Spleen (tissue), 11 donors: ENCODE measurements around the gene KLF6. TPM values are rescaled to one million over a fixed set of nuclear protein-coding genes. Genes with fewer than 3 reads are reported as not detected.
A peak's percentile ranks its signal among the peaks of the same experiment; 100 is the strongest.

Experiments used
- DNase-seq: peaks from one replicate; pipeline ENCODE4 v3.0.0-alpha.2; 2020
- H3K27ac ChIP-seq, 8 donors: fragments of 200-600 bp; sonication (generic) in 7 of 8; 1 replicate in 4 of 8; 2 replicates in 4 of 8; pipeline versions ENCODE4 v1.5.0 to v1.8.0; 2016 to 2021; ENCODE audit warnings: inconsistent platforms in 4 of 8, mild to moderate bottlenecking in 4 of 8, moderate library complexity in 1 of 8
- H3K27me3 ChIP-seq, 7 donors: fragments of 200-600 bp; sonication (generic) in 6 of 7; replicated peaks in 1 of 7; 1 replicate in 4 of 7; 2 replicates in 3 of 7; pipeline versions ENCODE4 v1.5.0 to v1.8.0; 2016 to 2021; ENCODE audit warnings: inconsistent platforms in 3 of 7, mild to moderate bottlenecking in 1 of 7
- H3K36me3 ChIP-seq, 6 donors: fragments of 200-600 bp; sonication (generic) in 5 of 6; 1 replicate in 4 of 6; 2 replicates in 2 of 6; pipeline versions ENCODE4 v1.5.0 to v1.8.0; 2016 to 2021; ENCODE audit warnings: inconsistent platforms in 2 of 6
- H3K4me1 ChIP-seq, 6 donors: fragments of 200-600 bp; sonication (generic) in 5 of 6; 1 replicate in 3 of 6; 2 replicates in 3 of 6; pipeline versions ENCODE4 v1.5.0 to v1.8.0; 2016 to 2021; ENCODE audit warnings: inconsistent platforms in 3 of 6
- H3K4me3 ChIP-seq, 8 donors: fragments of 200-600 bp; sonication (generic) in 7 of 8; 1 replicate in 4 of 8; 2 replicates in 4 of 8; pipeline versions ENCODE4 v1.5.0 to v1.8.0; 2016 to 2021; ENCODE audit warnings: inconsistent platforms in 4 of 8, mild to moderate bottlenecking in 4 of 8, moderate library complexity in 2 of 8
- H3K9me3 ChIP-seq, 8 donors: fragments of 200-600 bp; sonication (generic) in 7 of 8; 1 replicate in 4 of 8; 2 replicates in 4 of 8; pipeline versions ENCODE4 v1.5.0 to v1.8.0; 2016 to 2021; ENCODE audit warnings: inconsistent platforms in 4 of 8
- POLR2A ChIP-seq, 3 donors: fragments of 450-650 bp; IDR thresholded peaks; one replicate each; pipeline ENCODE4 v1.5.1; 2017; ENCODE audit warnings: antibody characterized with exemption in 3 of 3, mild to moderate bottlenecking in 1 of 3
- POLR2AphosphoS5 ChIP-seq, 3 donors: sonication (generic); formaldehyde crosslinking; IDR thresholded peaks; one replicate each; pipeline ENCODE4 v1.5.1; 2017; ENCODE audit warnings: antibody characterized with exemption in 3 of 3
- WGBS, 5 donors: extraction: QIAGEN DNeasy Blood & Tissue Kit in 3 of 5; methylation state at CpG; one replicate each; pipeline versions ENCODE4 v1.1.5 to v1.1.7; 2013 to 2018; 5-methylcytosine and 5-hydroxymethylcytosine counted together
- intact Hi-C: fragments of 100-400 bp; cut with DNase I; formaldehyde crosslinking; loops from one replicate; pipeline ENCODE4 v1.15.0; 2023; ENCODE audit warnings: low total_unique reads
- polyA plus RNA-seq, 3 donors: library from polyadenylated mRNA; stranded (reverse); fragments of 200-250 nt; gene quantifications; one replicate each; pipeline ENCODE4 v1.2.1, GENCODE V29; 2013
- total RNA-seq, 7 donors: library from RNA; depleted of rRNA in 3 of 7; stranded (reverse); fragments of >200 nt in 3 of 7; fragmentation: NEBNext Ultra II Directional in 4 of 7; extraction: Animal tissue kit (Norgen Biotek cat#: 25700) in 4 of 7; gene quantifications; one replicate each; pipeline versions ENCODE4 v1.1.0 to v1.2.1, GENCODE V29; 2016 to 2021
- TF ChIP-seq, protein P1 (sequence below), 11 experiments: fragments of 200-600 bp in 7 of 11; fragments of 450-650 bp in 4 of 11; sonication (generic) in 4 of 11; IDR thresholded peaks in 8 of 11; conservative IDR thresholded peaks in 3 of 11; 1 replicate in 7 of 11; 2 replicates in 4 of 11; pipeline versions ENCODE4 v1.4.0 to v1.8.0; 2016 to 2021; ENCODE audit warnings: antibody characterized with exemption in 11 of 11, inconsistent platforms in 4 of 11, mild to moderate bottlenecking in 1 of 11
- donor health status: healthy with polysubstance abuse.
- donor health status: DM: no; HTN: no; CAD: no; lungs with moderate emphysema.
- donor health status: DM: no; HTN: no; CAD: no.
- donor health status: Bipolar disorder and iron deficiency.
- donor health status: healthy.
- donor health status: DM: no; HTN: no; CAD: no.
- donor health status: DM: yes; HTN: yes; CAD: no.

The KLF6 gene
- total and polyA plus RNA-seq, 10 donors: 18.8 to 211 (median 92.2) TPM

GRCh38 chr10:3748484-3748883, 36.5 kb downstream of the KLF6 start:
- Histone ChIP-seq H3K4me3 (no peak overlapping the region), H3K27ac (no peak overlapping the region), H3K27me3 (no peaks in the 10 kb centered on the region), H3K4me1 (peaks cover 7 to 33% (median 12%) of the 10 kb centered on the region in 6 donors), H3K9me3 (no peaks in the 10 kb centered on the region), H3K36me3 (no peaks in the 10 kb centered on the region)
- intact Hi-C loops: no loop called here
- DNase-seq: no peak
- TF ChIP-seq POLR2A (IDR thresholded peaks at IDR 0.05): no peak
- no peak for TF ChIP-seq POLR2AphosphoS5 (IDR thresholded peaks at IDR 0.05)
- TF ChIP-seq, protein P1, sequence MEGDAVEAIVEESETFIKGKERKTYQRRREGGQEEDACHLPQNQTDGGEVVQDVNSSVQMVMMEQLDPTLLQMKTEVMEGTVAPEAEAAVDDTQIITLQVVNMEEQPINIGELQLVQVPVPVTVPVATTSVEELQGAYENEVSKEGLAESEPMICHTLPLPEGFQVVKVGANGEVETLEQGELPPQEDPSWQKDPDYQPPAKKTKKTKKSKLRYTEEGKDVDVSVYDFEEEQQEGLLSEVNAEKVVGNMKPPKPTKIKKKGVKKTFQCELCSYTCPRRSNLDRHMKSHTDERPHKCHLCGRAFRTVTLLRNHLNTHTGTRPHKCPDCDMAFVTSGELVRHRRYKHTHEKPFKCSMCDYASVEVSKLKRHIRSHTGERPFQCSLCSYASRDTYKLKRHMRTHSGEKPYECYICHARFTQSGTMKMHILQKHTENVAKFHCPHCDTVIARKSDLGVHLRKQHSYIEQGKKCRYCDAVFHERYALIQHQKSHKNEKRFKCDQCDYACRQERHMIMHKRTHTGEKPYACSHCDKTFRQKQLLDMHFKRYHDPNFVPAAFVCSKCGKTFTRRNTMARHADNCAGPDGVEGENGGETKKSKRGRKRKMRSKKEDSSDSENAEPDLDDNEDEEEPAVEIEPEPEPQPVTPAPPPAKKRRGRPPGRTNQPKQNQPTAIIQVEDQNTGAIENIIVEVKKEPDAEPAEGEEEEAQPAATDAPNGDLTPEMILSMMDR (IDR thresholded peaks at IDR 0.05 in 8 of 11, conservative IDR thresholded peaks at IDR 0.05 in 3 of 11): no peak
- WGBS, 5 donors: 75 to 91% (median 83%) methylated on average over 7 of the region's 7 CpGs

GRCh38 chr10:3747984-3748383, 37.0 kb downstream of the KLF6 start:
- H3K27me3 ChIP-seq: no peaks in the 10 kb centered on the region
- 78 to 88% (median 84%) methylated on average over 6 of the region's 6 CpGs for WGBS, 5 donors
- H3K4me3 ChIP-seq: no peak overlapping the region
- H3K4me1 ChIP-seq: peaks cover 7 to 33% (median 12%) of the 10 kb centered on the region in 6 donors
- no peak overlapping the region for H3K27ac ChIP-seq
- TF ChIP-seq, protein P1 (IDR thresholded peaks at IDR 0.05 in 8 of 11, conservative IDR thresholded peaks at IDR 0.05 in 3 of 11): no peak
- TF ChIP-seq POLR2A (IDR thresholded peaks at IDR 0.05): no peak
- no peak for TF ChIP-seq POLR2AphosphoS5 (IDR thresholded peaks at IDR 0.05)
- no peaks in the 10 kb centered on the region for H3K36me3 ChIP-seq
- no peaks in the 10 kb centered on the region for H3K9me3 ChIP-seq
- no peak for DNase-seq
- intact Hi-C loops: no loop called here

GRCh38 chr10:3747248-3747960, 37.6 kb downstream of the KLF6 start:
- Histone ChIP-seq H3K9me3 (no peaks in the 10 kb centered on the region), H3K36me3 (no peaks in the 10 kb centered on the region), H3K27me3 (no peaks in the 10 kb centered on the region), H3K4me3 (peak overlapping the region in 1 of 8 donors; percentile 5), H3K27ac (no peak overlapping the region), H3K4me1 (peaks cover 7 to 33% (median 12%) of the 10 kb centered on the region in 6 donors)
- WGBS, 5 donors: 80 to 92% (median 84%) methylated on average over 27 of the region's 27 CpGs
- no peak for DNase-seq
- intact Hi-C loops: no loop called here
- TF ChIP-seq POLR2A (IDR thresholded peaks at IDR 0.05) (no peak), POLR2AphosphoS5 (IDR thresholded peaks at IDR 0.05) (no peak)
- TF ChIP-seq, protein P1 (IDR thresholded peaks at IDR 0.05 in 8 of 11, conservative IDR thresholded peaks at IDR 0.05 in 3 of 11): no peak

DNA sequence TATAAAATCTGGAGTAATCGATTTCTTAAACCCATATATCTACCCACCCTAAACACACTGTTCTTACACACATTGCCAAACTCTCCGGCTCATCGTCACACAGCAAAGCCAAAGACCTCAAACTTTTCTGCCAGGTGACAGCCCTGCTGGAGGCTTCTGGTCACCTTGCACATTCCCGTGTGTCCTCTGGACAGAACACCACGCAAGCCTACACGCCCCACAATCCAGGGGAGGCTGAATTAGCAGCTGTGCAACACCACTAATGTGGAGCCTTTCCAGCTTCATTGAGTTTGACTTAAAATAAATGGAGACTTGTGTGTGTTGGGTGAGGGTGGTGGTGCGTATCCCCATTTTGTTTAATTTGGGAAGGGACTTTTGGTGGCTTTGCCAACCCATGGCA, 38.4 kb downstream of the KLF6 start:
- H3K27ac ChIP-seq: no peak overlapping the region

More for the DNA sequence above, 38.4 kb downstream of the KLF6 start:
- H3K36me3 ChIP-seq: no peaks in the 10 kb centered on the region
- no peak for DNase-seq
- 94 to 98% (median 96%) methylated on average over 7 of the region's 7 CpGs for WGBS, 5 donors
- intact Hi-C loops: no loop called here
- no peaks in the 10 kb centered on the region for H3K27me3 ChIP-seq
- no peak for TF ChIP-seq POLR2A (IDR thresholded peaks at IDR 0.05)
- TF ChIP-seq POLR2AphosphoS5 (IDR thresholded peaks at IDR 0.05): no peak
- TF ChIP-seq, protein P1 (IDR thresholded peaks at IDR 0.05 in 8 of 11, conservative IDR thresholded peaks at IDR 0.05 in 3 of 11): no peak
- no peaks in the 10 kb centered on the region for H3K9me3 ChIP-seq
- H3K4me1 ChIP-seq: peaks cover 7 to 36% (median 12%) of the 10 kb centered on the region in 6 donors
- H3K4me3 ChIP-seq: no peak overlapping the region
